Liver (tissue), 3 donors: ENCODE results near the gene ENAH.

ENCODE experiments used
- CTCF ChIP-seq: fragments of 150-350 bp; IDR thresholded peaks from 2 replicates; pipeline ENCODE4 v1.5.1; 2017; ENCODE audit warnings: improper control_type of control experiment, low read depth, low read length; ENCODE audit not compliant: missing input control
- RAD21 ChIP-seq, 2 donors: IDR thresholded peaks; 2 replicates each; pipeline ENCODE4 v1.6.1; 2016; ENCODE audit warnings: antibody characterized with exemption in 2 of 2, mild to moderate bottlenecking in 2 of 2
- TAF1 ChIP-seq: conservative IDR thresholded peaks from 2 replicates; pipeline ENCODE4 v1.6.1; 2016; ENCODE audit warnings: antibody characterized with exemption, mild to moderate bottlenecking
- TF ChIP-seq, protein P1 (sequence below): IDR thresholded peaks from 2 replicates; pipeline ENCODE4 v1.6.1; 2016; ENCODE audit warnings: antibody characterized with exemption
- TF ChIP-seq, protein P2 (sequence below): IDR thresholded peaks from 2 replicates; pipeline ENCODE4 v1.6.1; 2016; ENCODE audit warnings: antibody characterized with exemption, mild to moderate bottlenecking
- donor health status: healthy.
- donor health status: healthy.

GRCh38 chr1:225511828-225512381, 141.0 kb downstream of the ENAH start:
- TF ChIP-seq, protein P1, sequence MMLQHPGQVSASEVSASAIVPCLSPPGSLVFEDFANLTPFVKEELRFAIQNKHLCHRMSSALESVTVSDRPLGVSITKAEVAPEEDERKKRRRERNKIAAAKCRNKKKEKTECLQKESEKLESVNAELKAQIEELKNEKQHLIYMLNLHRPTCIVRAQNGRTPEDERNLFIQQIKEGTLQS = no peak
- TF ChIP-seq CTCF = no peak
- TF ChIP-seq TAF1 = no peak
- TF ChIP-seq, protein P2, sequence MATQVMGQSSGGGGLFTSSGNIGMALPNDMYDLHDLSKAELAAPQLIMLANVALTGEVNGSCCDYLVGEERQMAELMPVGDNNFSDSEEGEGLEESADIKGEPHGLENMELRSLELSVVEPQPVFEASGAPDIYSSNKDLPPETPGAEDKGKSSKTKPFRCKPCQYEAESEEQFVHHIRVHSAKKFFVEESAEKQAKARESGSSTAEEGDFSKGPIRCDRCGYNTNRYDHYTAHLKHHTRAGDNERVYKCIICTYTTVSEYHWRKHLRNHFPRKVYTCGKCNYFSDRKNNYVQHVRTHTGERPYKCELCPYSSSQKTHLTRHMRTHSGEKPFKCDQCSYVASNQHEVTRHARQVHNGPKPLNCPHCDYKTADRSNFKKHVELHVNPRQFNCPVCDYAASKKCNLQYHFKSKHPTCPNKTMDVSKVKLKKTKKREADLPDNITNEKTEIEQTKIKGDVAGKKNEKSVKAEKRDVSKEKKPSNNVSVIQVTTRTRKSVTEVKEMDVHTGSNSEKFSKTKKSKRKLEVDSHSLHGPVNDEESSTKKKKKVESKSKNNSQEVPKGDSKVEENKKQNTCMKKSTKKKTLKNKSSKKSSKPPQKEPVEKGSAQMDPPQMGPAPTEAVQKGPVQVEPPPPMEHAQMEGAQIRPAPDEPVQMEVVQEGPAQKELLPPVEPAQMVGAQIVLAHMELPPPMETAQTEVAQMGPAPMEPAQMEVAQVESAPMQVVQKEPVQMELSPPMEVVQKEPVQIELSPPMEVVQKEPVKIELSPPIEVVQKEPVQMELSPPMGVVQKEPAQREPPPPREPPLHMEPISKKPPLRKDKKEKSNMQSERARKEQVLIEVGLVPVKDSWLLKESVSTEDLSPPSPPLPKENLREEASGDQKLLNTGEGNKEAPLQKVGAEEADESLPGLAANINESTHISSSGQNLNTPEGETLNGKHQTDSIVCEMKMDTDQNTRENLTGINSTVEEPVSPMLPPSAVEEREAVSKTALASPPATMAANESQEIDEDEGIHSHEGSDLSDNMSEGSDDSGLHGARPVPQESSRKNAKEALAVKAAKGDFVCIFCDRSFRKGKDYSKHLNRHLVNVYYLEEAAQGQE = no peak
- no peak for TF ChIP-seq RAD21 (IDR thresholded peaks at IDR 0.05)
